GM12891 (cell line): ENCODE measurements around the gene GNAQ.

Source experiments
- PAX5 ChIP-seq: IDR thresholded peaks from 2 replicates; pipeline ENCODE4 v1.6.1; 2011; ENCODE audit warnings: low read length, moderate library complexity, mild to moderate bottlenecking; ENCODE audit not compliant: insufficient read depth, severe bottlenecking
- POLR2A ChIP-seq: IDR thresholded peaks from 2 replicates; pipeline ENCODE4 v1.6.1; 2011; ENCODE audit warnings: low read depth, low read length, control low read depth
- POLR2AphosphoS5 ChIP-seq: IDR thresholded peaks from 2 replicates; pipeline ENCODE4 v1.6.1; 2011; ENCODE audit warnings: low read depth, low read length, control low read depth
- POU2F2 ChIP-seq: IDR thresholded peaks from 2 replicates; pipeline ENCODE4 v1.6.1; 2011; ENCODE audit warnings: low read depth, mild to moderate bottlenecking, control low read depth, low read length, moderate library complexity
- SPI1 ChIP-seq: IDR thresholded peaks from 2 replicates; pipeline ENCODE4 v1.6.1; 2011; ENCODE audit warnings: low read depth, low read length, control low read depth
- TAF1 ChIP-seq: IDR thresholded peaks from 2 replicates; pipeline ENCODE4 v1.6.1; 2011; ENCODE audit warnings: low read depth, low read length, control low read depth

DNA sequence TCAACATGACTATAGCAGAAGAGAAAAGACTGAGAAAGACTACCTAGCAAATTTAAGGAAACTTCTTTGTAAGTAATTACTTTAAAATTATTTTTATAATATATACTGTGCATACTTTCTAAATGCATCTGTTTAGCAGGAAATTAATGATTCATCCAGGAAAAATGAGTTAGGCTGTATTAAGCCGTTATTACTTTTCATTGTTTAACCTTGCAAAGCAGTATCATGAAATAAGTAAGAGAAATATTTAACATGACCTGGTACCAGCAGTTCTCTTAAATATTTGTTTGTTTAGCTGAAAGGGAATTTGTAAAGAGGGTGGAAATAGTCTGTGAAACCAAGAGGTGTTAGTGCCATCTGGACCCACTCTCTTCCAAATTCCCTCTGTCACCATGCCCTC is 175.0 kb downstream of the GNAQ start:
- TF ChIP-seq POLR2A = no peak
- no peak for TF ChIP-seq TAF1
- no peak for TF ChIP-seq PAX5
- no peak for TF ChIP-seq POLR2AphosphoS5
- TF ChIP-seq SPI1 = no peak
- no peak for TF ChIP-seq POU2F2
